Measurements from ENCODE around the gene NPTN. TPM values are rescaled to one million over a fixed set of nuclear protein-coding genes. Genes with fewer than 3 reads are reported as not detected.
"Not testable (repeated sequence)": the region's sequence is repeated elsewhere in the genome, so short reads cannot be mapped to it uniquely, and the experiment has no call there.

The NPTN gene
- total RNA-seq, 1 experiment from 2014 or later = 71.0 TPM

- no TSS peak for BruUV-seq (replicated peaks)
- no peaks in the 10 kb centered on the region for H3K27me3 Mint-ChIP-seq (ENCODE audit: insufficient read depth, unreplicated experiment)
- ChIA-PET POLR2A (no interaction called here), CTCF (interaction anchor here (2.1 to 3.2 kb wide), 2 partner anchors 82 to 150 kb away, joined by 8 to 17 read pairs; no protein-coding TSS in a partner anchor)
- DNase-seq (ENCODE audit: unreplicated experiment) = no peak
- no peak overlapping the region for H3K4me3 Mint-ChIP-seq (ENCODE audit: unreplicated experiment)
- no peaks in the 10 kb centered on the region for H3K9me3 Mint-ChIP-seq (ENCODE audit: unreplicated experiment)
- no peaks in the 10 kb centered on the region for H3K4me1 Mint-ChIP-seq (ENCODE audit: insufficient read depth, unreplicated experiment)
- intact Hi-C loops (cut with micrococcal nuclease) = no loop called here
- H3K36me3 Mint-ChIP-seq (ENCODE audit: insufficient read depth, unreplicated experiment) = peaks cover 47% of the 10 kb centered on the region
- no peak overlapping the region for H3K27ac Mint-ChIP-seq (ENCODE audit: low read depth, unreplicated experiment)
- TF ChIP-seq CTCF (IDR thresholded peaks at IDR 0.05; ENCODE audit: unreplicated experiment) = no peak
Measured at GRCh38 chr15:73555080-73555479, 78.1 kb downstream of the NPTN start.

GRCh38 chr15:73550190-73550589, 83.0 kb downstream of the NPTN start:
- no peak overlapping the region for H3K4me3 Mint-ChIP-seq (ENCODE audit: unreplicated experiment)
- H3K27me3 Mint-ChIP-seq (ENCODE audit: insufficient read depth, unreplicated experiment) = no peaks in the 10 kb centered on the region
- no peaks in the 10 kb centered on the region for H3K9me3 Mint-ChIP-seq (ENCODE audit: unreplicated experiment)
- H3K36me3 Mint-ChIP-seq (ENCODE audit: insufficient read depth, unreplicated experiment) = peaks cover 16% of the 10 kb centered on the region
- no peak for DNase-seq (ENCODE audit: unreplicated experiment)
- intact Hi-C loops (cut with micrococcal nuclease) = no loop called here
- ChIA-PET CTCF (interaction anchor here (0.6 to 2.2 kb wide), 3 partner anchors 10 to 154 kb away, joined by 3 to 5 read pairs (median 4); no protein-coding TSS in a partner anchor), POLR2A (interaction anchor here (0.7 to 2.0 kb wide), 3 partner anchors 10 to 84 kb away, joined by 3 to 8 read pairs (median 3); partner anchors contain the start of gene NPTN)
- no TSS peak for BruUV-seq (replicated peaks)
- no peak overlapping the region for H3K27ac Mint-ChIP-seq (ENCODE audit: low read depth, unreplicated experiment)
- no peak for TF ChIP-seq CTCF (IDR thresholded peaks at IDR 0.05; ENCODE audit: unreplicated experiment)
- H3K4me1 Mint-ChIP-seq (ENCODE audit: insufficient read depth, unreplicated experiment) = no peaks in the 10 kb centered on the region

GRCh38 chr15:73548925-73549324, 84.3 kb downstream of the NPTN start:
- H3K36me3 Mint-ChIP-seq (ENCODE audit: insufficient read depth, unreplicated experiment) = peaks cover 12% of the 10 kb centered on the region
- DNase-seq (ENCODE audit: unreplicated experiment); H3K27me3 Mint-ChIP-seq (ENCODE audit: insufficient read depth, unreplicated experiment); POLR2A ChIA-PET; H3K4me1 Mint-ChIP-seq (ENCODE audit: insufficient read depth, unreplicated experiment); H3K4me3 Mint-ChIP-seq (ENCODE audit: unreplicated experiment); H3K27ac Mint-ChIP-seq (ENCODE audit: low read depth, unreplicated experiment); BruUV-seq (replicated peaks); H3K9me3 Mint-ChIP-seq (ENCODE audit: unreplicated experiment): not testable (repeated sequence)
- CTCF ChIA-PET = interaction anchor here (0.7 kb wide), 1 partner anchor 151 kb away, joined by 5 read pairs; no protein-coding TSS in a partner anchor
- intact Hi-C loops (cut with micrococcal nuclease) = loop anchor here (10.0 kb wide), 1 partner anchor 244 kb away; no protein-coding TSS in a partner anchor

GRCh38 chr15:73541479-73541878, 91.7 kb downstream of the NPTN start:
- Mint-ChIP-seq H3K27ac (ENCODE audit: low read depth, unreplicated experiment) (no peak overlapping the region), H3K4me3 (ENCODE audit: unreplicated experiment) (no peak overlapping the region), H3K9me3 (ENCODE audit: unreplicated experiment) (no peaks in the 10 kb centered on the region), H3K27me3 (ENCODE audit: insufficient read depth, unreplicated experiment) (no peaks in the 10 kb centered on the region), H3K36me3 (ENCODE audit: insufficient read depth, unreplicated experiment) (no peaks in the 10 kb centered on the region), H3K4me1 (ENCODE audit: insufficient read depth, unreplicated experiment) (peaks cover 7% of the 10 kb centered on the region)
- no TSS peak for BruUV-seq (replicated peaks)
- ChIA-PET CTCF (interaction anchor here (0.7 to 1.7 kb wide), 2 partner anchors 11 to 300 kb away, joined by 4 to 7 read pairs; no protein-coding TSS in a partner anchor), POLR2A (no interaction called here)
- no peak for TF ChIP-seq CTCF (IDR thresholded peaks at IDR 0.05; ENCODE audit: unreplicated experiment)
- DNase-seq (ENCODE audit: unreplicated experiment) = no peak
- intact Hi-C loops (cut with micrococcal nuclease) = loop anchor here (10.0 kb wide), 1 partner anchor 237 kb away; no protein-coding TSS in a partner anchor

Data from MCF 10A (cell line).